GM19395 (cell line): ENCODE measurements around the gene SLC25A44.

ENCODE experiments used
- ATAC-seq: cut with Tn5 transposase; IDR thresholded peaks from one replicate; pipeline ENCODE4 v1.9.1; 2021; ENCODE audit warnings: mild to moderate bottlenecking, moderate library complexity; ENCODE audit not compliant: unreplicated experiment

The SLC25A44 gene

DNA sequence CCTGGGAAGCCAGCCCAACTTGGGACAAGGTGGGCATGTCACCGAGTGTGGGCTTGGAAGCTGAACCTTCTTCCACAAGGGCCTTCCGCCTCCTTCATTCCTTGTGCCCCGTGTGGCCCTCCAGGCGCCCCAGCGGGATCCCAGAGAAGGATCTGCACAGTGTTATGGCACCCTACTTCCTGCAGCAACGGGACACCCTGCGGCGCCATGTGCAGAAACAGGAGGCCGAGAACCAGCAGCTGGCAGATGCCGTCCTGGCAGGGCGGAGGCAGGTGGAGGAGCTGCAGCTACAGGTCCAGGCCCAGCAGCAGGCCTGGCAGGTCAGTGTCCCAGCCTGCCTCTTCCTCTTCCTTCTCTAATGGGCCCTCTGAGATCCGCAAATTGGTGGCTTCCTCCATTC is 42.3 kb downstream of the SLC25A44 start:
- no peak for ATAC-seq

DNA sequence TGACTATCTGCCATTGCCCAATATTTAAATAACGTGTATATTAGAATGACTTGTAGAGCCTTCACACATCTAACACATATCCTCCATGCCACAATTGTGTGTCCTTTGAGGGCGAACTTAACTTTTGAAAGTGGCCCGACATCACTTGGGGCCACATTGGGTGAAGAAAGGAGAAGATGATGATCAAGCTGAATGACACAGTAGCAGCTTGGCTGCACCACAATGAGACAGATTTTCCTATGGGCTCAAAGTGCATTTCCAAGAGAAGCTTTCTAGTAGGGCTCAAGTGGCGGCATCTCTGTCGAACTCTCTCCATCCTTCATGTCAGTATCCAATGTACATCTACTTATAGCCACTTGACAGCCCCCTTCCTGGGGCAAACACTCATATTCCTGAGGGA is 44.3 kb downstream of the SLC25A44 start:
- no peak for ATAC-seq

DNA sequence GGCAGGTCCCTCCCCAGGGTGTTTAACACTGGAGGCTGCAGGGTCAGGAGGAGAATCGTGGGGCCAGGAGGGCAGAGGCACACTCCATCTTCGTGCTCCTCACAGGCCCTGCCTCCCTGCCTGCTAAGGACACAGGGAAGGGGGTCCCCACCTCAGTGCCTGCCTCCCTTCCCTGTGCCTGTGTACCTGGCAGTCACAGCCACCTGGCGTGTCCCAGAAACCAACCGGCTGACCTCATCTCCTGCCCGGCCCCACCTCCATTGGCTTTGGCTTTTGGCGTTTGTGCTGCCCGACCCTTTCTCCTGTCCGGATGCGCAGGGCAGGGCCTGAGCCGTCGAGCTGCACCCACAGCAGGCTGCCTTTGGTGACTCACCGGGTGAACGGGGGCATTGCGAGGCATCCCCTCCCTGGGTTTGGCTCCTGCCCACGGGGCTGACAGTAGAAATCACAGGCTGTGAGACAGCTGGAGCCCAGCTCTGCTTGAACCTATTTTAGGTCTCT is 47.5 kb downstream of the SLC25A44 start:
- no peak for ATAC-seq

DNA sequence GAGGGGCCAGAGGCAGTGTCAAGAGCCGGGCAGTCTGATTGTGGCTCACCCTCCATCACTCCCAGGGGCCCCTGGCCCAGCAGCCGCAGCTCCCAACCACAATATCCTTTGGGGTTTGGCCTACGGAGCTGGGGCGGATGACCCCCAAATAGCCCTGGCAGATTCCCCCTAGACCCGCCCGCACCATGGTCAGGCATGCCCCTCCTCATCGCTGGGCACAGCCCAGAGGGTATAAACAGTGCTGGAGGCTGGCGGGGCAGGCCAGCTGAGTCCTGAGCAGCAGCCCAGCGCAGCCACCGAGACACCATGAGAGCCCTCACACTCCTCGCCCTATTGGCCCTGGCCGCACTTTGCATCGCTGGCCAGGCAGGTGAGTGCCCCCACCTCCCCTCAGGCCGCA is 48.0 kb downstream of the SLC25A44 start, which contains the start of gene BGLAP:
TSS of gene BGLAP (plus strand) at position 259 of the 400 bp plus-strand sequence. CDS start at position 307, 48 bp downstream.
- ATAC-seq: no peak

DNA sequence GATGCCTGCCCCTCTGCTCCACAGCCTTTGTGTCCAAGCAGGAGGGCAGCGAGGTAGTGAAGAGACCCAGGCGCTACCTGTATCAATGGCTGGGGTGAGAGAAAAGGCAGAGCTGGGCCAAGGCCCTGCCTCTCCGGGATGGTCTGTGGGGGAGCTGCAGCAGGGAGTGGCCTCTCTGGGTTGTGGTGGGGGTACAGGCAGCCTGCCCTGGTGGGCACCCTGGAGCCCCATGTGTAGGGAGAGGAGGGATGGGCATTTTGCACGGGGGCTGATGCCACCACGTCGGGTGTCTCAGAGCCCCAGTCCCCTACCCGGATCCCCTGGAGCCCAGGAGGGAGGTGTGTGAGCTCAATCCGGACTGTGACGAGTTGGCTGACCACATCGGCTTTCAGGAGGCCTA is 48.8 kb downstream of the SLC25A44 start:
- ATAC-seq: no peak

DNA sequence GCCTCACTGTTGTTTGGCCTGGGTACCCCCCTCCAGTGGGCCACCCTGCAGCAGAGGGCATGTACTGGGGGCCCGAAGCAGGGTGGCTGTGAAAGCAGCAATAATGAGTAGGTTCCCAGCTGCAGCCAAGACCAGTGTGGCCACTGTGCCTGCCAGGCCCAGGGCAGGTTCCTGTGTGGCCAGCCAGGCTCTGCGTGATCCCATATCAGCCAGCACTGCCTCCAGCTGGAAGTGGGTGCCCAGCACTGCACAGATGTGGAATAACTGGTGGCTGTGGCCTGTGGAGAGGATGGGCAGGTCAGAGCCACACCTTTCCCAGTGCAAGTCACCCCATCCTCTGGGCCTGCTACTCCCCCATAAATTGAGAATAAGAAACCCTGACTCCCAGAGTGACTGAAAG is 50.2 kb downstream of the SLC25A44 start:
- no peak for ATAC-seq

DNA sequence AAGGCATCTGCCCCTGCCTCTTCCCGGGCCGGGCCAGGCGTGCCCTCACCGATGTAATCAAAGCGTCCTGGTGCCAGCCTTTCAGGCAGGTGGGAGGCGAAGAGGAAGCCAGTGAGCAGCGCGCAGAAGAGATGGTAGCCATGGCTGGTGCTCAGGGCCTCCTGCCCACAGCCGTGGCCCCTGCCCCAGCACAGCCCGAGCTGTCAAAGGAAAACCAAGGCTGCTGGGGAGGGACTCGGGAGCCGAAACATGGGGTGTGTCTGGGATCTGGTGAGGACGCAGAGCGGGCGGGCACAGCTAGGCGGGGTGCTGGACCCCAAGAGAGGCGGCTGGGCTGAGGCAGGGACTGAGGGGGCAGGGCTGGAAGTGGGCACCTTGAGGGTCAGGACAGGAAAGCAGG is 50.8 kb downstream of the SLC25A44 start:
- no peak for ATAC-seq

DNA sequence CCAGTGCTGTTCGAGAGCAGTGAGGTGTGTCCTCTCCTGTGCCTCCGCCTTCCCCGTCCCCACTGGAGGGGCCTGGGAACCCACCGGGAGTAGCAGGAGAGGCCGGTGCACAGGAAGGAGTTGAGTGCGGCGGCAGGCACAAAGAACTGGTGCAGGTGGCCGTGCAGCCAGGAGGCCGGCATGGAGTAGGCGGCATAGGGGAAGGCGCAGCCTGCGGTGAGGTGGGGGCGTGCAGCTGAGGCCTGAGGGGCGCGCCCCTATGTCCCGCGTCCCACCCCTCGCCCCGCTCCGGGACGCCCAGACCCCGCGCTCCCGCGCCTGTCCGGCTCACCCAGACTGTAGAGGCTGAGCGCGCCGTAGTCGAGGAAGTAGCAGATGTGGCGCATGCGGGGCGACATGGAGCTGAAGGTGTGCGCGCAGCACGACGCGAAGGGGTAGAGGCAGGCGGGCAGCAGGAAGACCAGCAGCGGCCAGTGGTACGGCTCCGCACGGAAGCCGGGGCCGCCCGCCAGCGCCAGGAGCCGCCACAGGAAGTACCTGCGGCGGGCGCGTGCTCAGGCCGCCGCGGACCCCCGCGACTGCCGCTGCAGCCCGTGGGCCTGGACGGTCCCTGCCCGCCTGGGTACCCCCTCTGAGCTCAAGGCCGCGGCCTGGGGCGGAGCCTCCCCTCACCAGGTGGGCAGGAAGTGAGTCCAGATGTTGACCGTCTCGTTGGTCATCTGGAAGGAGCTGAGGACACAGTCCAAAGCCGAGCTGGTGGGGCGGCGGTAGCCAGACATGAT is 51.7 kb downstream of the SLC25A44 start:
- ATAC-seq: no peak

DNA sequence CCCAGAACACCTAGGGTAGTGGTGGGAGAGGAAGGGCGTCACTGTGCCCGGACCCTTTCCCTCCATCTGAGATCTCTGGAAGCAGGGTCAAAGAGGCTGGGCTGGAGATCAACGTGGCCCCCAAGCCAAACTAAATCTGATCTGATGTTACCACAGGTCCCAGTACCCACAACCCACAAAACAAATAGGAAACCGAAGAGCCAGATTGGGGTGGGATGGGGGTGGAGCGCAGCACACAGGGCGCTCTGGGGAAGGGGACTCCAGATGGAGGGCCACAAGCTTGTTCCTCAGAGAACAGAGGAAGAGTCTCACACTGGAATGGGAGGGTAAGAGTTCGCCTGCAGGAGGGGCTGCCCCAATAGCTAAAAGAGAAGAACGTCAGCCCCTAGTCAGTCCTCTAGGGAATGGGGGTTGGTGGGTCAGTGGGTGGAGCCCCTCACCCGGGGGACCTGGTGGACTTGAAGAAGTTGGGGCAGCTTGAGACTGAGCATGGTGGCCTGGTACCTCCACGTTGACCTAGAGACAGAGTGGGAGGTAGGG is 52.4 kb downstream of the SLC25A44 start:
- no peak for ATAC-seq

DNA sequence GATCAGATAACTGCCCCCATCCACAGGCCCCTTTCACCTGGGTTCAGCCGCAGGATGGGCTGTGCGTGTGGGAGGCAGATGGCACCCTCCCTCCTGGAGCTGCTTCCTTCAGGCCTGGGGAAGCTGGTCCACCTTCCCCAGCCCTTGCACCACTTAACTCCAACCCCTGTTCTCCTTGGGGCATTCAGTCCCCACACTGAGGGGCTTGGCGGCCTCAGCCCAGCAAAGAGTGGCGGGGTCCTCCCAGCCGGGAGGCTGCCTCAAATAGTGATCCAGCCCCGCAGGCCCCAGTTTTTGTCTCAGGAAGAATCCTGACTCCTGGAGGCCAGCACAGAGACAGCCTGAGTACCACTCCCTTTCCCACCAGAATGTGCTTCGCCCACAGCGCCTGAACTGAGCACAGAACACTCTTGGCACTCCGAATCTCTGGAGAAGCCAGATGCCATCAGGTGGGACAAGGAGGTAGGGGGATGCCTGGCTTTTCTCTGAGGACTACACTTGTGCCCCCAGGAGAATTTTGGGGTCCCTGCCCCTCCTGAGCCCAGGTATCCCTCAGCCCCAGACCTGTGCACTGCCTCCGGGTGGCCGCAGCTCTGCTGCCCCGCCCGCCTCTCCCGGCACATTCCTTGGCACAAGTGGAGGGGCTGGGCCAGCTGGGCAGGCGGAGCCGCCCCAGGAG is 53.0 kb downstream of the SLC25A44 start:
- no peak for ATAC-seq

DNA sequence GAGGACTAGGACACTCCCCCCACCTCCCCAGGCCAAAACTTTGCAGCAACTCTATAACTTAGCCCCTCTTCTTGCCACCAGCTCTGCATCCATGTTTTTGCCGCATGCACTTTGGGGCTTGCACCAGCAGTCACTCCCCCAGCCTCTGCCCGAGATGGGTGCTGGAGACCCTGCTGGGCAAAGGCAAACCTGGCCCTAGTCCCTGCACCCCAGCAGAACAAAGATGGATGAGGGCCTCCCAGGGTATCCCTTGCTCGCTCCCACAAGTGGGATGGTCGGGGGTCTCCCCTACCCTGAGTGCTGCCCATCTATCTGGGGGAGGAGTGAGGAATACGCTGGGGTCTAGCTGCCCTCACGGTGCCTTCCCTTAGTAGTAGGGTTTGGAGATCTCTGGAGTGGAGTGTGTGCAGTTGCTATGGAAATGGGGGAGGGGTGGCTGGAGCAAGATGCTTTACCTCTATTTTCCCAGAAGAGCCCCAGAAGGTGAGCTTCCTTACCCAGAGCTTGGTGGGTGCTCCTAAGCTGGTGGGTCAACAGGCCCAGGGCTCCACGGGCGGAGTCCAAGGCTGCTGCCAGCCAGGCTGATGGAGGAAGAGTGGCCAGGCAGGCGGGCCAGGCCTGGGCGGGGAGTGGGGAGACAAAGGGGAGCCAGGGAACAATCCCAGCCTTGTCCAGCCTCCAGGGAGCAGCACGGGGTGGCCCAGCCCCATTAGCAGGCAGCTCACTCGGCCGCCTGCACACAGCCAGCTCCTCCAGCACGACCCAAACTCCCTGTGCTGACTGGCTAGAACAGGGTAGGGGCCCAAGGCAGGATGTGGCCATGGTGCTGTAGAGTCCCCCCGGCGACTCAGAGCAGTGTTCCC is 53.8 kb downstream of the SLC25A44 start, which contains the start of gene PAQR6:
TSS of gene PAQR6 (minus strand) at position 597 of the 863 bp plus-strand sequence. CDS start 1,325 bp downstream, outside the sequence.
- ATAC-seq: no peak

DNA sequence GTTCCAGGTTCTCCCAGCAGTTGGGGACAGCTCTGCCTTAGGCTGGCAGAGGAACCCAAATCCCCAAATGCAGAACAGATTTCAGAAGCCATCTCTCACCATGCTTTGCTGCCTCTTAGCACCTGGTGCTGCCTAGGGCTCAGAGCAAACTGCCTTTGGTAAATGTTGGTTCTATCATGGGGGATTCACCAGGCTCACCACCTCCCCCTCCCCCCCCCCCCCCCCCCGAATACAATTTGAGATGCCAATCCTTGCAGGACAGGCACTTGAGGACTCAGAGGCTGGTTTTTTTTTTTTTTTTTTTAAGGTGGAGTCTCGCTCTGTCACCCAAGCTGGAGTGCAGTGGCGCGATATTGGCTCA is 54.4 kb downstream of the SLC25A44 start:
- no peak for ATAC-seq

DNA sequence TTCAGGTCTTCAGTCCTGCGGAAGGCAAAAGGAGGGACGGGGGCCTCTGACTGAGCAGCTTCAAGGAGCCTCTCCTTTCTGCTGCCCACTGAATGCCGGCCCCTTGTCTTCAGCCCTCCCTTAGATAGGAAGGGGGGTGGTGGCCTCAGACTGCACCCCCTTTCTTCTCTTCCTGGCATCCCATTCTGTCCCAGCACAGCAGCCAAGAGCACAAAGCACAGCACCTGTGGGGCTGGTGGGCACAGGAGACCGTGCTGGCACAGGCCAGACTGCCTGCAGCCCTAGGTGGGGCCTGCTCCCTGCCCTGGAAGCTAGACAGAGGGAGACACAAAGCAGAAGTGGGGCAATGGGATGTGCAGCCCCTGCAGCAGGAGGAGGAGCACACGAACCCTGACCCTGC is 55.7 kb downstream of the SLC25A44 start:
- no peak for ATAC-seq

DNA sequence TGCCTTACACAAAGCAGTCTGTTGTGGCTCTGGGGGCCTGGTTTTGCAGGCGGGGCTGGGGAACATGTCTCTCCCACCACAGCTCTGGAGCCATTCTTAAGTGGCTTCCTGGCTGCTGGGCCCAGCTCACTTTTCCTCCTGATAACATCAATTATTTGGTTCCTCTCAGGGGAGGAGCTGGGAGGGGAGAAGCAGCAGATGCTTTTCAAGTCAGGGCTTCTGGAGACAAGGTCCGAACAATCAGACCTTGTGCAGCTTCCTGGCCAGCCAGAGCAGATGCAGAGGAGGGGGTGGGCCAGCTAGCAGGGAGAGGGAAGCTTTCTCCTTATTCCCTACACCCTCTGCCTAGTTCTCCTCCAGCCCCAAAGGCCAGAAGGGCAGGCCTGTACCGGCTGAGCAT is 57.6 kb downstream of the SLC25A44 start:
- ATAC-seq: no peak

DNA sequence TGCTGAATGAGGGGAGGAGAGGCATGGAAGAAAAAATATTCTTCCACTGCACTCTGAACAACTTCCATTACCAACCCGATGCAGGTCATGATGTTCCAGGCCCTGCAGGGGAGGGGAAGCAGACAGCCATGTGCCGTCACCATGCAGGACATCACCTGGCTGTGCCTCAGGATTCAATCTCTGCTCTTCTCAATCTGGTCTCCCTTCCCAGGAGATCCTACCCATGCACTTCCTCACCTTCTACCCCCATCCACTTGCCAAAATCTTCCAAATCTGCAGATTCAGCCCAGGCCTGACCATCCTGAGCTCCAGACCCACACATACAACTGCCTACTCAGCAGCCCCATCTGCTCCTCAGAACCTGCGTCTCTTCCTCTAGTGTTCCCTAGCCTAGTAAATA is 59.7 kb downstream of the SLC25A44 start:
- ATAC-seq: no peak

DNA sequence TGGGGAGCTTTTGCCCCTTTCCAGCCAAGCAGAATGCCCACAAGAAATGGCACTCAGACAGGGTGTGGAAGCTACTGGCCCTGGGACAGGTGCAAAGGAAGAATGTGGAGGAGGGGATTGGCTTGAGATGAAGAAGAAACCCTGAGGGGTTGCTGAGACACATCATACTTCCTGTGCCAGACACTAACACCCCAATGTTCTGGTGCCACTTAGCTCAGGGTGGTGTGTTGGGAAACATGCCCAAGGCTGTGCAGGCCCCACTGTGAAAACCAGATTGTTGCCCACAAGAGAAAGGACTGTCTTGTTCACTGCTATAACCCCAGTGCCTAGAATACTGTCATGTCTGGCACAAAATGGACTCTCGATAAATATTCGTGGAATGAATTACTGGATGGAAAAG is 63.8 kb downstream of the SLC25A44 start:
- ATAC-seq: no peak

DNA sequence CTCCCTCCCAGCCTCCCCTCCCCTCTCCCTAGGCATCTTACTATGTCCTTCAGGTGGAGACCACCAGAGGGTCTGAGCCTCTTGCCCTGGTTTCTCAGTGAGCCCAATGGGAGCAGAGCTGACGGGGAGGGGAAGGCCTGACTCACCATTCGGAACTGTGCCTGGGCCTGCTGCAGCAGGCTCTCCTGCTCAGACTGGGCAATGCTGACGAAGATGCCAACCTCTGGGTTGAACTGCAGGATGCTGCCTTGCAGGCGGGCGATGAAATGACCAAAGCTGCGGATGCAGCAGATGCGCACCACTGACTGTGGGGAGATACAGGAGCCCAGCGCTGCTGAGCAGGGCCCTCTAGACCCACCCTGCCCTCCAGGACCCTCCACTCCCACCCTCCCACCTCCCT is 65.0 kb downstream of the SLC25A44 start:
- ATAC-seq: no peak

DNA sequence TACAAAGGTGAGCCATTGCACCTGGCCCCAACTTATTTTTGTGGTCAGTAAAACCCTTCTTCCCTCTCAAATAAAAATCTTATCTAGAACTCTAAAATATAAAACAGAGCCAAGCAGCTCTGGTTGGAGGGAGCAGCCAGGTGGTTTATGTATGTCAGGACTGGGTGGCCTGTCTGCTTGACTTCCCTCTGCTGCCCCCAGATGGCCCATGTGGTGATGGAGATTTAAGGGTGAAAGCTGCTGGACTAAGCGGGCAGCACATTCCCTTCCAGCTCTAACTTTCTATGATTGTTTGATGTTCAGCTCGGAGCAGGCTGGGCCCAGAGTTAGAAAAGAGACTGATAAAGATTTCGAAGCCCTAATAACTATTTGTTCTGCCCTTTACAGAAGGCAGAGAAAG is 65.9 kb downstream of the SLC25A44 start:
- no peak for ATAC-seq

DNA sequence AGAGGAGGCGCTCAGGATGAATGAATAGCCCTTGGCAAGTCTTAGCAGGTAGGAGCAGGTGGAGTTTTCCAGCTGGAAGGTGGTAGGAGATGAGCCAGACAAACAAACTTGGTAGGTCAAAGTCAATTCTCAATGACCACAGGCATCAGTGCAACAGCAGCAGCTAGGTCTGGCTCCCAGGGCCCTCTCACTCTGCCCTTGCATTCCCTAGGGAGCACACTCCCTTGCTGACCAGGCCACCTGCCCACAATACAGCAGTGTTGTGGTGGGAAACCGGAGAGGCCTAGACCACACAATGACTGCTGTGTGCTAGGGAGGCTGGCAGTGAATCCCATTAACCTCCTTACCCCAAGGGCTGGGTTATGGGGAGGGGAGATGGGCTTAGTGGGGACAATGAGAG is 67.0 kb downstream of the SLC25A44 start:
- no peak for ATAC-seq
